IMR-90 (cell line): ENCODE results near the gene SGK1. TPM values are rescaled to one million over a fixed set of nuclear protein-coding genes. Genes with fewer than 3 reads are reported as not detected.
"Not testable (repeated sequence)": the region's sequence is repeated elsewhere in the genome, so short reads cannot be mapped to it uniquely, and the experiment has no call there.

ENCODE experiments used
- ATAC-seq: fragments of 200-7000 bp; cut with Tn5 transposase; 2 replicates; pipeline ENCODE4 v1.9.1; 2020; ENCODE audit warnings: low read depth, mild to moderate bottlenecking, moderate library complexity
- BruUV-seq: library from RNA; stranded (reverse); fragments of 400-500 nt; replicated peaks from 2 replicates; lab custom pipeline; 2021; lab: Mats Ljungman, UMichigan
- CTCF ChIA-PET: fragments of 300-600 bp; formaldehyde crosslinking; extraction: SDS; loops from one replicate; lab custom pipeline; 2021; ENCODE audit warnings: antibody characterized with exemption; lab: Yijun Ruan, JAX
- POLR2A ChIA-PET: fragments of 300-600 bp; sonication (Branson Sonifier 250); formaldehyde crosslinking; loops from one replicate; lab custom pipeline; 2022; ENCODE audit warnings: antibody characterized with exemption; ENCODE audit not compliant: unreplicated experiment; lab: Charles Lee
- DNase-seq: peaks from one replicate; pipeline ENCODE4 v3.0.0; 2013
- H2AFZ ChIP-seq: replicated peaks from 2 replicates; pipeline ENCODE3; 2013; ENCODE audit warnings: low read length, mild to moderate bottlenecking; ENCODE audit not compliant: poor library complexity
- H2AK5ac ChIP-seq: 2 replicates; pipeline ENCODE4 v1.6.1; 2013; ENCODE audit warnings: low read depth, low read length, inconsistent platforms
- H2AK9ac ChIP-seq: replicated peaks from 2 replicates; pipeline ENCODE3; 2013; ENCODE audit warnings: mild to moderate bottlenecking, low read depth, low read length, moderate library complexity; ENCODE audit not compliant: poor library complexity
- H2BK120ac ChIP-seq: 2 replicates; pipeline ENCODE4 v1.6.1; 2013; ENCODE audit warnings: low read depth, low read length, inconsistent platforms
- H2BK15ac ChIP-seq: 3 replicates; pipeline ENCODE4 v1.6.1; 2013; ENCODE audit warnings: low read depth, low read length, inconsistent platforms
- H2BK20ac ChIP-seq: 2 replicates; pipeline ENCODE4 v1.6.1; 2013; ENCODE audit warnings: low read depth, mild to moderate bottlenecking, inconsistent platforms, low read length, moderate library complexity
- H2BK5ac ChIP-seq: 2 replicates; pipeline ENCODE4 v1.6.1; 2013; ENCODE audit warnings: mild to moderate bottlenecking, low read depth, low read length, inconsistent platforms; ENCODE audit not compliant: poor library complexity, severe bottlenecking
- H3K14ac ChIP-seq: replicated peaks from 2 replicates; pipeline ENCODE4 v1.6.1; 2013; ENCODE audit warnings: low read depth, low read length, inconsistent platforms
- H3K18ac ChIP-seq: 2 replicates; pipeline ENCODE4 v1.6.1; 2013; ENCODE audit warnings: low read depth, low read length, control low read depth
- H3K23ac ChIP-seq: 2 replicates; pipeline ENCODE4 v1.6.1; 2013; ENCODE audit warnings: low read depth, low read length, inconsistent platforms
- H3K27ac ChIP-seq: 2 replicates; pipeline ENCODE4 v1.5.1; 2013; ENCODE audit warnings: mild to moderate bottlenecking, control low read depth, low read length; ENCODE audit not compliant: insufficient read depth
- H3K27me3 ChIP-seq: 2 replicates; pipeline ENCODE4 v1.6.1; 2013; ENCODE audit warnings: low read length; ENCODE audit not compliant: control insufficient read depth, insufficient read depth
- H3K36me3 ChIP-seq: 2 replicates; pipeline ENCODE4 v1.6.1; 2013; ENCODE audit warnings: low read length, mixed read lengths; ENCODE audit not compliant: control insufficient read depth, insufficient read depth
- H3K4ac ChIP-seq: 2 replicates; pipeline ENCODE4 v1.6.1; 2013; ENCODE audit warnings: low read depth, low read length, inconsistent platforms
- H3K4me1 ChIP-seq: 2 replicates; pipeline ENCODE4 v1.6.1; 2013; ENCODE audit warnings: low read length, mixed read lengths; ENCODE audit not compliant: control insufficient read depth, insufficient read depth
- H3K4me2 ChIP-seq: 2 replicates; pipeline ENCODE4 v1.6.1; 2013; ENCODE audit warnings: low read depth, mild to moderate bottlenecking, control low read depth, low read length, moderate library complexity
- H3K4me3 ChIP-seq: 2 replicates; pipeline ENCODE4 v1.5.1; 2013; ENCODE audit warnings: low read depth, mild to moderate bottlenecking, control low read depth, low read length, moderate library complexity; ENCODE audit not compliant: insufficient read depth
- H3K56ac ChIP-seq: 2 replicates; pipeline ENCODE4 v1.6.1; 2013; ENCODE audit warnings: low read length, inconsistent platforms; ENCODE audit not compliant: insufficient read depth; ENCODE audit errors: extremely low read depth
- H3K79me1 ChIP-seq, 2 experiments: 2 replicates each; pipeline ENCODE4 v1.6.1; 2013; ENCODE audit warnings: low read length in 2 of 2, inconsistent platforms in 1 of 2, low read depth in 1 of 2
- H3K9ac ChIP-seq: 2 replicates; pipeline ENCODE4 v1.6.1; 2013; ENCODE audit warnings: low read depth, low read length, control low read depth
- H3K9me1 ChIP-seq: 2 replicates; pipeline ENCODE4 v1.6.1; 2013; ENCODE audit warnings: low read length, inconsistent platforms; ENCODE audit not compliant: insufficient read depth
- H3K9me3 ChIP-seq: 2 replicates; pipeline ENCODE4 v1.6.1; 2013; ENCODE audit warnings: low read length; ENCODE audit not compliant: control insufficient read depth, insufficient read depth
- H4K20me1 ChIP-seq: 2 replicates; pipeline ENCODE4 v1.6.1; 2013; ENCODE audit warnings: low read length, inconsistent platforms; ENCODE audit not compliant: insufficient read depth
- H4K5ac ChIP-seq: 2 replicates; pipeline ENCODE4 v1.6.1; 2013; ENCODE audit warnings: mild to moderate bottlenecking, low read depth, low read length, control low read depth
- H4K8ac ChIP-seq, 2 experiments: 2 replicates each; pipeline ENCODE4 v1.6.1; 2013; ENCODE audit warnings: low read depth in 2 of 2, low read length in 2 of 2, control low read depth in 1 of 2, inconsistent platforms in 1 of 2
- H4K91ac ChIP-seq: 2 replicates; pipeline ENCODE4 v1.6.1; 2013; ENCODE audit warnings: low read depth, low read length, inconsistent platforms; ENCODE audit not compliant: insufficient read depth
- WGBS, 2 experiments: methylation state at CpG; one replicate each; pipeline versions ENCODE4 v1.1.5 to v1.1.7; 2013; ENCODE audit warnings: missing lambda C conversion rate in 2 of 2; ENCODE audit not compliant: insufficient read length in 1 of 2; ENCODE audit errors: extremely low coverage in 2 of 2; 5-methylcytosine and 5-hydroxymethylcytosine counted together
- dilution Hi-C: fragments of 300-500 bp; cut with HindIII; formaldehyde crosslinking; loops from one replicate; pipeline ENCODE4 v1.14.3; 2018; ENCODE audit warnings: low sequenced_read_pairs; ENCODE audit not compliant: unreplicated experiment
- in situ Hi-C: fragments of 300-500 bp; cut with MboI; formaldehyde crosslinking; loops from 3 replicates; pipeline ENCODE4 v1.14.3; 2019; ENCODE audit warnings: low sequenced_read_pairs, inconsistent platforms, mixed read lengths
- intact Hi-C: fragments of 100-400 bp; cut with micrococcal nuclease; formaldehyde crosslinking; loops from 2 replicates; pipeline ENCODE4 v1.10.0; 2022
- polyA plus RNA-seq, 3 experiments: library from polyadenylated mRNA; depleted of rRNA; stranded (reverse); fragments of >200 nt; gene quantifications; 2 replicates each; pipeline ENCODE4 v1.2.3, GENCODE V29; 2012; ENCODE audit warnings: low replicate concordance in 1 of 3
- total RNA-seq: library from RNA; depleted of rRNA; stranded (reverse); fragments of >200 nt; gene quantifications from 2 replicates; pipeline ENCODE4 v1.2.3, GENCODE V29; 2012

The SGK1 gene
- total and polyA plus RNA-seq, 2 of the 4 experiments (the other 2 are of a cell fraction) = 121 to 255 TPM

- POLR2A ChIA-PET = not testable (repeated sequence)
Measured at GRCh38 chr6:134204759-134205158, 113.2 kb downstream of the SGK1 start.

More at GRCh38 chr6:134204759-134205158, 113.2 kb downstream of the SGK1 start:
- H3K56ac ChIP-seq, H3K4ac ChIP-seq, H3K9me3 ChIP-seq, H4K91ac ChIP-seq, H3K18ac ChIP-seq, in situ Hi-C loops, H2BK120ac ChIP-seq, H3K4me2 ChIP-seq, H2BK5ac ChIP-seq, H3K14ac ChIP-seq, dilution Hi-C loops, H2BK20ac ChIP-seq, H2AK9ac ChIP-seq, H4K5ac ChIP-seq, H3K36me3 ChIP-seq, H3K79me1 ChIP-seq, H2BK15ac ChIP-seq, H3K27me3 ChIP-seq, H3K4me1 ChIP-seq, H3K9me1 ChIP-seq, H3K9ac ChIP-seq, BruUV-seq, H4K20me1 ChIP-seq, H2AK5ac ChIP-seq, H3K23ac ChIP-seq, H3K27ac ChIP-seq, intact Hi-C loops, ATAC-seq, H3K4me3 ChIP-seq, DNase-seq, H2AFZ ChIP-seq, H4K8ac ChIP-seq: not testable (repeated sequence)
- CTCF ChIA-PET = interaction anchor here (0.7 kb wide), 1 partner anchor 34 kb away, joined by 4 read pairs; no protein-coding TSS in a partner anchor
- WGBS, 2 experiments = 100% methylated on average over 1 of the region's 1 CpG; no CpG with 5 or more reads in 1 of the 2 experiments
